Bronchial epithelial cell (primary cell): ENCODE measurements around the gene UQCC2. TPM values are rescaled to one million over a fixed set of nuclear protein-coding genes. Genes with fewer than 3 reads are reported as not detected.

Experiments
- DNase-seq: peaks from one replicate; pipeline ENCODE4 v3.0.0-alpha.2; 2010; ENCODE audit warnings: low read depth
- FAIRE-seq: peaks from 2 replicates; lab custom pipeline; 2011; peaks lifted over from hg19 to GRCh38; lab: Jason Lieb, UNC
- H3K27me3 ChIP-seq: 2 replicates; pipeline ENCODE4 v1.5.1; 2011; ENCODE audit warnings: low read length; ENCODE audit not compliant: control insufficient read depth, insufficient read depth
- H3K36me3 ChIP-seq: 2 replicates; pipeline ENCODE4 v1.5.1; 2011; ENCODE audit warnings: low read length; ENCODE audit not compliant: control insufficient read depth, insufficient read depth
- H3K4me3 ChIP-seq: 2 replicates; pipeline ENCODE4 v1.5.1; 2011; ENCODE audit warnings: mild to moderate bottlenecking, low read depth, low read length, control low read depth
- total RNA-seq: library from RNA; depleted of rRNA; stranded (reverse); fragments of >200 nt; gene quantifications from 2 replicates; pipeline ENCODE4 v1.2.1, GENCODE V29; 2014
- TF ChIP-seq, protein P1 (sequence below): IDR thresholded peaks from 2 replicates; pipeline ENCODE4 v1.5.1; 2011; ENCODE audit warnings: mild to moderate bottlenecking, moderate library complexity, low read length, control low read depth, inconsistent platforms; ENCODE audit not compliant: insufficient read depth, severe bottlenecking

The UQCC2 gene
- total RNA-seq, 1 donor from 2014 or later: 47.1 TPM

GRCh38 chr6:33712914-33713313 lies 1.4 kb upstream of the UQCC2 start:
- TF ChIP-seq, protein P1, sequence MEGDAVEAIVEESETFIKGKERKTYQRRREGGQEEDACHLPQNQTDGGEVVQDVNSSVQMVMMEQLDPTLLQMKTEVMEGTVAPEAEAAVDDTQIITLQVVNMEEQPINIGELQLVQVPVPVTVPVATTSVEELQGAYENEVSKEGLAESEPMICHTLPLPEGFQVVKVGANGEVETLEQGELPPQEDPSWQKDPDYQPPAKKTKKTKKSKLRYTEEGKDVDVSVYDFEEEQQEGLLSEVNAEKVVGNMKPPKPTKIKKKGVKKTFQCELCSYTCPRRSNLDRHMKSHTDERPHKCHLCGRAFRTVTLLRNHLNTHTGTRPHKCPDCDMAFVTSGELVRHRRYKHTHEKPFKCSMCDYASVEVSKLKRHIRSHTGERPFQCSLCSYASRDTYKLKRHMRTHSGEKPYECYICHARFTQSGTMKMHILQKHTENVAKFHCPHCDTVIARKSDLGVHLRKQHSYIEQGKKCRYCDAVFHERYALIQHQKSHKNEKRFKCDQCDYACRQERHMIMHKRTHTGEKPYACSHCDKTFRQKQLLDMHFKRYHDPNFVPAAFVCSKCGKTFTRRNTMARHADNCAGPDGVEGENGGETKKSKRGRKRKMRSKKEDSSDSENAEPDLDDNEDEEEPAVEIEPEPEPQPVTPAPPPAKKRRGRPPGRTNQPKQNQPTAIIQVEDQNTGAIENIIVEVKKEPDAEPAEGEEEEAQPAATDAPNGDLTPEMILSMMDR: no peak
- DNase-seq (no peak), FAIRE-seq (no peak)
- Histone ChIP-seq H3K27me3 (no peaks in the 10 kb centered on the region), H3K4me3 (no peak overlapping the region), H3K36me3 (peaks cover 13% of the 10 kb centered on the region)

DNA sequence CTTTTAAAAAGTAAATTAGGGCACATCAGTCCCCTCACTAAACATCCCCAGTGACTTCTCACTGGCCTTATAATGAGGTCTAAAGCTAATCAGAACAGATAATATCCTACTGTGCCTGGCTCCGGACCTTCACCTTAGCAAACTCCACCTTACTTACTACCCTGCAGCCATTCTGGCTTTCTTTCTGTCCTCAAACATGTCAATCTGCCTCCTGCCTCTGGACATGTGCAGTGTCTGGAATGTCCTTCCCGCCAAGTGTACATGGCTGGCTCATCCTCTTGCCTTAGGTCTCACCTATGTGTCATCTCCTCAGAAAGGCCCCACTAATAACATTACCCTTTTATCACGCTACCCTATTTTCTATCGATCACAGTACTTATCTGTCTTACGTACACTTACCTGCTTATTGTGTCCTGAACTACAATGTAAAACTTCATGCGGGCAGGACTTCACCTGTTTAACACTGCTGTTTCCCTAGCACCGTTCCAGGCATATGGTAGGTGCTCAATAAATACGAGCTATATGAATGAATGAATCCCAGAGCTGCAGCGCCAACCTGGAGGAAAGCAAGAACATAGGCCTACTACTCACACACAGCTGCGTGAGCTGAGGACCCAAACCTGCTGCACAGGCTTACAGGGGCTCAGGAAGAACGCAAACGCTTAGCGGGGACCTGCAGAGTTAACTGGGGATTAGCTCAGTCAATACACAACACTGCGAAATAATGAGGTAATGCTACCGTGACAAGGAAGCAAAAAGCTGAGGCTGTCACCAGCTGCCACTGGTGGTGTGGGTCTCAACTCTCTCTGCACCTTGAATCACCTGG lies 991 bp downstream of the UQCC2 start:
- Histone ChIP-seq H3K36me3 (peaks cover 13% of the 10 kb centered on the region), H3K27me3 (no peaks in the 10 kb centered on the region), H3K4me3 (peak overlapping the region; percentile 90)
- FAIRE-seq (no peak), DNase-seq (no peak)
- TF ChIP-seq, protein P1: no peak

DNA sequence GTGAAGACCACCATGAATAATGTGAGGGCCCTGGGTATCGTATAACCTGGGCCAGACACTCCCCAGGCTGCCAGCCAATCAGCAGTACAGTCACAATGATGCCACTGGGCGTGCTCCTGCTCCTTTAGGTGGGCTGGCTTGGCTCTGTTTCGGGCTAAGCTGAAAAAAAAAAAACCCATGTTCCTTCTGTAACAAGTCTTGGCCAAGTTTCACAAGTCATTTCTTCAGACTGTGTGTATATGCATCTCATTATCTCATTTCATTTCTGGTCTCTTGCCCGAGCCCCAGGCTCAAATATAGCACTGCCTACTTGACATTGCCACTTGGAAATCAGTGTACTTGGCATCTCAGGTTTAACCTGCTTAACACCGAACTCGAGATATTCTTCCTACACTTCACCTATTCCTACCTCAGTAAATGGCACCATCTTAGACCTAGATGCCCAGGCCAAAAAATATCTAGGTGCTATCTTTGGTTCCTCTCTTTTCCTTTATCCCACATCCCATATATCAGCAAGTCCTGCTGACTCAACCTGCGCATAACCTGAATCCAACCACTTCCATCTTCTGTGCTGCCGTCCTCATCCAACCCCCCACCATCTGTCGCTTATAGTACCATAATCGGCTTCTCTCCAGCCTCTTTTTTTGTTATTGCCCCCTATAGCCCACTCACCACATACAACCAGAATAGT lies 1.8 kb downstream of the UQCC2 start:
- DNase-seq (no peak), FAIRE-seq (no peak)
- TF ChIP-seq, protein P1: no peak
- no peaks in the 10 kb centered on the region for H3K27me3 ChIP-seq
- no peak overlapping the region for H3K4me3 ChIP-seq
- H3K36me3 ChIP-seq: peaks cover 13% of the 10 kb centered on the region

DNA sequence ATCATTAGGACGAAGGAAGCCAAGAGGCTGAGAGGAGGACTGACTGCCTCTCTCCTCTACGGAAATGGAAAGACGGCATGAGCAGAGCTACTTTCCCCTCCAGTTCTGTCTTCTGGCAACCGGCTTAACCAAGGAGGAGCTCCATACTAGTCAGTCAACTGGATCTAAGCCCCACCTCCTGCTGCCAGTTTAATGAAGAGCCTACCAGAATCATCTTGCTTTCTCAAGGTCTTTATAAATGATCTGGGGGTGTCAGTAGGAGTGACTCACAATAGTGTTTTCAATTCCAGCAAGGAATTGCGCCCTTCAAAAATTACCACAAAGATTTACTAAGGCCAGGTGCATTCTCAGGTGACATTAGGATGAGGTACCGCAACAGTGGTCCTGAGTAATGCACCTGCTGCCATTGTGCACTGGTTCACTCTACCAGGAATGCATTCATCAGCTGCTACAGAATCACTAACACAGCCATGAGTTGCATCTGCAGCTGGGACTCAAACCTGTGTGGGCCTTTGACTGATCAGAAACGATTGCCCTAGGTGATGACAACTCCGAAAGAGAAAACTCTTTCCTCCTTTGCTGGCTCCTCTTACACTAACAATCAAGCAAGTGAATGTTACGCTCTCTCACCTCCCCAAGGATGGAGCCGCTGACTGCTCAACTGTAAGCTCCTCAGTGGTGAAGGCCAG lies 2.8 kb downstream of the UQCC2 start:
- Histone ChIP-seq H3K36me3 (peaks cover 13% of the 10 kb centered on the region), H3K27me3 (no peaks in the 10 kb centered on the region), H3K4me3 (no peak overlapping the region)
- DNase-seq (no peak), FAIRE-seq (no peak)
- TF ChIP-seq, protein P1: no peak

DNA sequence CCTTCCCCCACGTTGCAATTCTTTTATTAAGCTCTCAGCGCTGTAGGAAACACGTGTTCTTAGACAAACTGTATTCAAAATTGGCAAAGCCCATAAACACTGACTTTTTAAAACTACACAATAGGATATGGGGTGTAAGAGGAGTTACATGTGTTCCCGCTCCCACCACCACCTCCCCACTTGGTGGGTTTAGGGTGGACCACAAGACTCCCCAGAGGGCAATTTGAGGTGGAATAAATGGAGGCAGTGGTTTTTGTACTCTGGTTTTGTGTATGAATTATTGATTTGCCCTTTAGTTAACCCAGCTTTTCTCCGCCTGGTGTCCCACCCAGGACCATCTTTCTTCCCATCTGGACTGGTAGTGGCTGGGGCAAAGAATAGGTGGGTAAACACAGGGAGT lies 3.7 kb downstream of the UQCC2 start:
- TF ChIP-seq, protein P1: no peak
- H3K36me3 ChIP-seq: peaks cover 13% of the 10 kb centered on the region
- H3K27me3 ChIP-seq: no peaks in the 10 kb centered on the region
- FAIRE-seq: no peak
- no peak overlapping the region for H3K4me3 ChIP-seq
- DNase-seq: no peak
